Right atrium auricular region (tissue), 2 donors: ENCODE measurements around the gene IRX6. TPM values are rescaled to one million over a fixed set of nuclear protein-coding genes. Genes with fewer than 3 reads are reported as not detected.

Experiments
- DNase-seq: peaks from one replicate; pipeline ENCODE4 v3.0.0-alpha.2; 2019; ENCODE audit warnings: low spot score
- H3K27ac ChIP-seq, 2 donors: fragments of 200-600 bp; sonication (generic); 1 replicate in 1 of 2; 2 replicates in 1 of 2; pipeline ENCODE4 v1.5.1; 2016 to 2019
- H3K27me3 ChIP-seq, 2 donors: fragments of 200-600 bp; sonication (generic); one replicate each; pipeline versions ENCODE4 v1.5.1 to v1.6.0; 2017 to 2019
- H3K36me3 ChIP-seq: fragments of 200-600 bp; sonication (generic); one replicate; pipeline ENCODE4 v1.5.1; 2016
- H3K4me1 ChIP-seq, 2 donors: fragments of 200-600 bp; sonication (generic); one replicate each; pipeline versions ENCODE4 v1.5.1 to v1.6.0; 2017 to 2019
- H3K4me3 ChIP-seq, 2 donors: fragments of 200-600 bp; sonication (generic); 1 replicate in 1 of 2; 2 replicates in 1 of 2; pipeline ENCODE4 v1.5.1; 2017 to 2019; ENCODE audit warnings: mild to moderate bottlenecking in 1 of 2, moderate library complexity in 1 of 2
- H3K9me3 ChIP-seq, 2 donors: fragments of 200-600 bp; sonication (generic); one replicate each; pipeline ENCODE4 v1.5.1; 2019
- CTCF ChIP-seq, 2 donors: fragments of 200-600 bp; sonication (generic); IDR thresholded peaks; one replicate each; pipeline ENCODE4 v1.5.1; 2019; ENCODE audit warnings: antibody characterized with exemption in 2 of 2
- total RNA-seq, 2 donors: library from RNA; depleted of rRNA; stranded (reverse); fragments of >200 nt; gene quantifications; one replicate each; pipeline ENCODE4 v1.1.0, GENCODE V29; 2016

IRX6 gene
- total RNA-seq, 2 donors from 2014 or later: 0.35 TPM; not detected in 1

- Histone ChIP-seq H3K9me3 (no peaks in the 10 kb centered on the region), H3K27me3 (peaks cover 0 to 3% of the 10 kb centered on the region in 2 donors), H3K4me3 (no peak overlapping the region), H3K36me3 (no peaks in the 10 kb centered on the region), H3K4me1 (peaks cover 0 to 18% of the 10 kb centered on the region in 2 donors), H3K27ac (no peak overlapping the region)
- no peak for TF ChIP-seq CTCF (IDR thresholded peaks at IDR 0.05)
- DNase-seq: no peak
Observed at GRCh38 chr16:55322327-55322726, 1.7 kb upstream of the IRX6 start.

- DNase-seq: no peak
- H3K4me1 ChIP-seq: peaks cover 0 to 24% of the 10 kb centered on the region in 2 donors
- no peaks in the 10 kb centered on the region for H3K36me3 ChIP-seq
- no peaks in the 10 kb centered on the region for H3K9me3 ChIP-seq
- no peak for TF ChIP-seq CTCF (IDR thresholded peaks at IDR 0.05)
- H3K27ac ChIP-seq: no peak overlapping the region
- H3K27me3 ChIP-seq: peaks cover 0 to 3% of the 10 kb centered on the region in 2 donors
- H3K4me3 ChIP-seq: peak overlapping the region in 1 of 2 donors; percentile 13
Observed at GRCh38 chr16:55324285-55325079, 479 bp downstream of the IRX6 start.

GRCh38 chr16:55325080-55325447 lies 1.1 kb downstream of the IRX6 start:
- Histone ChIP-seq H3K9me3 (no peaks in the 10 kb centered on the region), H3K27ac (no peak overlapping the region), H3K4me1 (peaks cover 0 to 24% of the 10 kb centered on the region in 2 donors), H3K27me3 (peaks cover 0 to 3% of the 10 kb centered on the region in 2 donors), H3K4me3 (no peak overlapping the region), H3K36me3 (no peaks in the 10 kb centered on the region)
- DNase-seq: no peak
- no peak for TF ChIP-seq CTCF (IDR thresholded peaks at IDR 0.05)

GRCh38 chr16:55325458-55326109 lies 1.6 kb downstream of the IRX6 start:
- Histone ChIP-seq H3K9me3 (no peaks in the 10 kb centered on the region), H3K36me3 (no peaks in the 10 kb centered on the region), H3K27me3 (peaks cover 0 to 3% of the 10 kb centered on the region in 2 donors), H3K27ac (no peak overlapping the region), H3K4me1 (peaks cover 0 to 26% of the 10 kb centered on the region in 2 donors), H3K4me3 (no peak overlapping the region)
- no peak for TF ChIP-seq CTCF (IDR thresholded peaks at IDR 0.05)
- DNase-seq: no peak

- H3K27ac ChIP-seq: no peak overlapping the region
- H3K4me1 ChIP-seq: peaks cover 0 to 35% of the 10 kb centered on the region in 2 donors
- DNase-seq: no peak
Observed at GRCh38 chr16:55326261-55327092, 2.5 kb downstream of the IRX6 start.

More at GRCh38 chr16:55326261-55327092, 2.5 kb downstream of the IRX6 start:
- TF ChIP-seq CTCF (IDR thresholded peaks at IDR 0.05): no peak
- Histone ChIP-seq H3K27me3 (peaks cover 0 to 3% of the 10 kb centered on the region in 2 donors), H3K4me3 (no peak overlapping the region), H3K36me3 (no peaks in the 10 kb centered on the region), H3K9me3 (no peaks in the 10 kb centered on the region)
